ENCODE measurements around the gene GRIN2A.

GRCh38 chr16:10033556-10033955, 148.7 kb downstream of the GRIN2A start:
- TF ChIP-seq, protein P1, sequence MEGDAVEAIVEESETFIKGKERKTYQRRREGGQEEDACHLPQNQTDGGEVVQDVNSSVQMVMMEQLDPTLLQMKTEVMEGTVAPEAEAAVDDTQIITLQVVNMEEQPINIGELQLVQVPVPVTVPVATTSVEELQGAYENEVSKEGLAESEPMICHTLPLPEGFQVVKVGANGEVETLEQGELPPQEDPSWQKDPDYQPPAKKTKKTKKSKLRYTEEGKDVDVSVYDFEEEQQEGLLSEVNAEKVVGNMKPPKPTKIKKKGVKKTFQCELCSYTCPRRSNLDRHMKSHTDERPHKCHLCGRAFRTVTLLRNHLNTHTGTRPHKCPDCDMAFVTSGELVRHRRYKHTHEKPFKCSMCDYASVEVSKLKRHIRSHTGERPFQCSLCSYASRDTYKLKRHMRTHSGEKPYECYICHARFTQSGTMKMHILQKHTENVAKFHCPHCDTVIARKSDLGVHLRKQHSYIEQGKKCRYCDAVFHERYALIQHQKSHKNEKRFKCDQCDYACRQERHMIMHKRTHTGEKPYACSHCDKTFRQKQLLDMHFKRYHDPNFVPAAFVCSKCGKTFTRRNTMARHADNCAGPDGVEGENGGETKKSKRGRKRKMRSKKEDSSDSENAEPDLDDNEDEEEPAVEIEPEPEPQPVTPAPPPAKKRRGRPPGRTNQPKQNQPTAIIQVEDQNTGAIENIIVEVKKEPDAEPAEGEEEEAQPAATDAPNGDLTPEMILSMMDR (IDR thresholded peaks at IDR 0.05), result no peak
- no peak for TF ChIP-seq POLR2A (IDR thresholded peaks at IDR 0.05)
